Astrocyte of the cerebellum (primary cell): ENCODE measurements around the gene MPZL1.
"Not testable (repeated sequence)": the region's sequence is repeated elsewhere in the genome, so short reads cannot be mapped to it uniquely, and the experiment has no call there.

ENCODE experiments used
- DNase-seq: peaks from one replicate; pipeline ENCODE4 v3.0.0-alpha.2; 2011; ENCODE audit warnings: low read depth
- H3K4me3 ChIP-seq: 2 replicates; pipeline ENCODE4 v1.5.1; 2011; ENCODE audit warnings: mild to moderate bottlenecking, low read depth, low read length, moderate library complexity
- CTCF ChIP-seq: IDR thresholded peaks from 2 replicates; pipeline ENCODE4 v1.5.1; 2012; ENCODE audit warnings: low read length, low read depth, moderate library complexity, mild to moderate bottlenecking; ENCODE audit errors: missing control alignments
- in situ Hi-C: cut with HindIII; loops from 2 replicates; pipeline ENCODE4 v1.10.0; 2017; ENCODE audit warnings: low sequenced_read_pairs

Gene MPZL1

GRCh38 chr1:167825419-167826079 is 103.8 kb downstream of the MPZL1 start:
- no peak for DNase-seq
- in situ Hi-C loops: no loop called here
- H3K4me3 ChIP-seq: no peak overlapping the region
- TF ChIP-seq CTCF: no peak

- no peak for DNase-seq
- in situ Hi-C loops: no loop called here
- no peak for TF ChIP-seq CTCF
- H3K4me3 ChIP-seq: no peak overlapping the region
Measured at GRCh38 chr1:167826127-167826526, 104.3 kb downstream of the MPZL1 start.

GRCh38 chr1:167829868-167830267 is 108.1 kb downstream of the MPZL1 start:
- in situ Hi-C loops: no loop called here
- TF ChIP-seq CTCF: no peak
- DNase-seq: no peak
- H3K4me3 ChIP-seq: no peak overlapping the region

- H3K4me3 ChIP-seq, DNase-seq, in situ Hi-C loops: not testable (repeated sequence)
Measured at GRCh38 chr1:167830668-167831067, 108.9 kb downstream of the MPZL1 start.

- in situ Hi-C loops: no loop called here
- no peak for TF ChIP-seq CTCF
- no peak overlapping the region for H3K4me3 ChIP-seq
- DNase-seq: no peak
Measured at GRCh38 chr1:167832693-167833092, 110.9 kb downstream of the MPZL1 start.

- in situ Hi-C loops: no loop called here
- no peak for DNase-seq
- no peak for TF ChIP-seq CTCF
- H3K4me3 ChIP-seq: no peak overlapping the region
Measured at GRCh38 chr1:167833904-167834303, 112.1 kb downstream of the MPZL1 start.

GRCh38 chr1:167836197-167836596 is 114.4 kb downstream of the MPZL1 start:
- H3K4me3 ChIP-seq: no peak overlapping the region
- no peak for TF ChIP-seq CTCF
- in situ Hi-C loops: no loop called here
- no peak for DNase-seq
